ENCODE measurements around the gene KBTBD4.
A peak's percentile ranks its signal among the peaks of the same experiment; 100 is the strongest.
"Not testable (repeated sequence)": the region's sequence is repeated elsewhere in the genome, so short reads cannot be mapped to it uniquely, and the experiment has no call there.

KBTBD4 gene

GRCh38 chr11:47532597-47533213 is 46.1 kb downstream of the KBTBD4 start:
- DNase-seq (ENCODE audit: extremely low spot score, insufficient read length, low read depth) (no peak), FAIRE-seq (no peak)

- DNase-seq (ENCODE audit: extremely low spot score, insufficient read length, low read depth), result no peak
- FAIRE-seq, result no peak
These were observed 47.1 kb downstream of the KBTBD4 start for GRCh38 chr11:47531666-47532065.

DNA sequence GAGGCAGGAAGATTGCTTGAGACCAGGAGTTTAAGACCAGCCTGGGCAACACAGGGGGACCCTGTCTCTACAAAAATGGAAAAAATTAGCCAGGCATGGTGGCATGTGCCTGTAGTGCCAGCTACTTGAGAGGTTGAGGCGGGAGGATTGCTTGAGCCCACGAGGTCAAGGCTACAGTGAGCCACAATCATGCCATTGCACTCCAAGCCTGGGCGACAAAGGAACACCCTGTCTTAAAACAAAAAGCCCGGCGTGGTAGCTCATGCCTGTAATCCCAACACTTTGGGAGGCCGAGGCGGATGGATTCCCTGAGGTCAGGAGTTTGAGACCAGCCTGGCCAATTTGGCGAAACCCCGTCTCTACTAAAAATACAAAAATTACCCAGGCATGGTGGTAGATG is 48.0 kb downstream of the KBTBD4 start:
- not testable (repeated sequence) for FAIRE-seq; DNase-seq (ENCODE audit: extremely low spot score, insufficient read length, low read depth)

DNA sequence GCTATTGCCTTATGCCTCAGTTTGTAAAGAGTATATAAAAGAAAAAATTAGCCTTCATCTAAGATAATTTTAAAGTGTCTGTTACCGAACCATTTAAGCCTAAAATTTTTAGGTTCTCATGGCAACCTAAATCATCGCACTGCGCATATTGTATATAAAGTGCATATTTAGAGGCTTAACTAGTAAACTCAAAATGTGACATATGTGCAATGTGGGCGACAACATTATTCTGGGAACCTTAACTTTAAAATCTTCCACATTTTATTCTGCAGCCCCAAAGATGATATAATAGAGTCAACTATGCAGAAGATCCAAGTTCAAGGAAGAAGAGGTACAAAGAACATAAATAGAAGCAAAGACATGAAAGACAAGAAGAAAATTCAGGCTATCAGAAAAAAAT is 48.8 kb downstream of the KBTBD4 start:
- no peak for FAIRE-seq
- DNase-seq (ENCODE audit: extremely low spot score, insufficient read length, low read depth), result no peak

- FAIRE-seq (no peak), DNase-seq (ENCODE audit: extremely low spot score, insufficient read length, low read depth) (no peak)
These were observed 51.6 kb downstream of the KBTBD4 start for GRCh38 chr11:47527186-47527585.

GRCh38 chr11:47526032-47526431 is 52.7 kb downstream of the KBTBD4 start:
- not testable (repeated sequence) for DNase-seq (ENCODE audit: extremely low spot score, insufficient read length, low read depth); FAIRE-seq

DNA sequence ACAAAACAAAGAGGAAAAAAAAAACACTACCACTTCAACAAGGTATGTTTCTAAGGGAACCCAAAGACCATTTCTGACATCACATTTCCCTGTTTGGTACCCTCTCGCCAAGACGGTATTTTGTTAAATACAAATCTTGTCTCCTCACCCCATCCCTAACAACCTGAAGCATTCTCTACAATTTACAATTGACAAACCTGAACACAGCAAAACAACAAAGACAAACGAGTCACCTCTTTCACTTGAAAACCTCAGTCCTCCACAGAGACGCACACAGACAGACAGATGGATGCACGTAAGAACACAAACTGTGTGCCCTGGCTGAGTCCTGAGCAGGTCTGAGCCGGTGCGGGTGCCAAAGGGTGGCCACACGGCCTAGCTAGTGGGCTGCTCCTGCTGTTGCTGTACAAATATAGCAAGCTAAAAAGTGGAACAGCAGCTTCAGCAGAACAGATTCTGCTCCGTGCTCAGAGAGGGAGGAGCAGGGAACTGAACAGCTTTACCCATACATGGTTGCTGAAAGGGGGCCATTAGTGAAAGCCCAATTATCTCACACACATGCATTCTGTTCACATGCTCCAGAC is 54.4 kb downstream of the KBTBD4 start:
- peak; percentile 46 for FAIRE-seq
- DNase-seq (ENCODE audit: extremely low spot score, insufficient read length, low read depth), result no peak

GRCh38 chr11:47523490-47524225 is 55.1 kb downstream of the KBTBD4 start:
- DNase-seq (ENCODE audit: extremely low spot score, insufficient read length, low read depth) (no peak), FAIRE-seq (no peak)

All from GM18507 (cell line).